Stimulated activated CD4-positive, alpha-beta T cell treated with anti-CD3 and anti-CD28 coated beads, Interleukin-1b, Interleukin-23, amount 100 ng/mL, for 1 hour (primary cell): Measurements from ENCODE around the gene PPP1R8.
"Not testable (repeated sequence)": the region's sequence is repeated elsewhere in the genome, so short reads cannot be mapped to it uniquely, and the experiment has no call there.

Experiments
- DNase-seq, 2 donors: peaks; one replicate each; pipeline ENCODE4 v3.0.0-alpha.2; 2020; ENCODE audit warnings: low read depth in 2 of 2

The PPP1R8 gene

GRCh38 chr1:27832762-27833161 is 2.2 kb downstream of the PPP1R8 start:
- no peak for DNase-seq

GRCh38 chr1:27833470-27833869 is 2.9 kb downstream of the PPP1R8 start:
- no peak for DNase-seq

DNA sequence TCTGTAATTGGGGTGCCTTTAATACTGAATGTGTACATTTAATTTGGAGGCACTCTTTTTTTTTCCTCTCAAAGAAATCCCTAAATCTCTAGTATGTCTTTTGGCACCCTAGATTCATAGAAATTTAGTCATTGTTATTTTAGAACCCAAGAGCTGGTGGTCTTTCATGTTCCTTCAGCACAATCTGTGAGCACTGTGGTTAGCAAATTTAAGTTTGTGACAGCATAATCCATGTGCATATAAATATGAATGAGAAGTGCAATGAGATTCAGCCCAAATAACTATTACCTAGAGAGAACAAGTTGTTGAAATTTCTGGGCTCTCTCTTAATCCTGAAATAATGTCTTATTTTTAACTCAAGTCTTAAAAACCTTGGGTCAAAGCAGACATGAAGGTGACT is 4.5 kb downstream of the PPP1R8 start:
- no peak for DNase-seq

- DNase-seq = no peak
Observed at GRCh38 chr1:27835501-27835900, 4.9 kb downstream of the PPP1R8 start.

GRCh38 chr1:27849951-27850350 is 19.4 kb downstream of the PPP1R8 start:
- DNase-seq = no peak

DNA sequence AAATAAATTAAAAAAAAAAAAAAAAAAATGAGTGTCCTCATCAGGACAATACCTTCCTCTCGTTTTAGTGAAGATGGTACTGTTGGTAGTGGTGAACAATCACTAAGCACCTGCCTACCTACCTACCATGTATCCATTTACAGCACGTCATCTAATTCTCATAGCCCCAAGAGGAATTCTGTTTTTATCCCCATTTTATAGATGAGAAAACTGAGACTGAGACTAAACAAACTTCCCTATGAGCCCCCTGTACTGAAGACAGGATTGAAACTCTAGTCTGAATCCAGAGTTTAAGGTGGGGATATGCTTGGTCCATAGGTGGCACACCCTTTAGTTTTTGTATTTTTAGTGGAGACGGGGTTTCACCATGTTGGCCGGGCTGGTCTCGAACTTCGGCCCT is 24.5 kb downstream of the PPP1R8 start:
- no peak for DNase-seq

DNA sequence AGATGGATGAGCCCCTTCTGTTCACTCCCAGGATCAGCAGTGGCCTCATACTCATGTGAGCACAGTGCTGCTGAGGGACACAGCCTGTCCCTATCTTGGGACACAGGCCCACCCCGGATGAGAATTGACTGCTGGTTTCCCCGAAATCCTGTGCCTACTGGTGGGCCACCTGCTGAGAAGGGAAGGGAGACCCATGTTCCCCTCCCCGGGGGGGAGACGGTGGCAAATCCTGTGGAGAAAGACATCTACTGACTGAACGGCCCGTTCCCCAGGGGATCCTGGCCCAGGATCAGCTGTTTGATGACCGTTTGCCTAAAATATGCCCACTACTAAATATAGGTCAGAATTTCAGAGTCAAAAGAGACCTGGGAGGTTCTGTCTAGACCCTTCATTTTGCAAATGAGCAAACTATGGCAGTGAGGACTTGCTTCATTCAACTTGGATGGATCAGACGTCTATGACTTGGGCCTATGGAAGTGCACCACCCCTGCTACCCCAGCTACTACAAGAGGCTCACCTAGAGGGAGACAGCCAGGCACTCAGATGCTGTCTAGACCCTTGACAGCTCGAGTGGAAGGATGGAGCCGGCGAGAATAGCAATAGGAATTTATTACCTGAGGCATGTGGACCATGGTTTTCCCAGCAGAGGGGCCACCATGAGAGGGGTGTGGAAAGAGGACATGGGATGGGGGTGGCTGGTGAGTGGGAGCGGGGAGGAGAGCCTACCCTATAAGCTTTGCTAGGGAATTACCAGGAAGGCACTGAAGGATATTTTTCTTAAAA is 26.2 kb downstream of the PPP1R8 start:
- no peak for DNase-seq

- DNase-seq = not testable (repeated sequence)
Observed at GRCh38 chr1:27857552-27857951, 27.0 kb downstream of the PPP1R8 start.

DNA sequence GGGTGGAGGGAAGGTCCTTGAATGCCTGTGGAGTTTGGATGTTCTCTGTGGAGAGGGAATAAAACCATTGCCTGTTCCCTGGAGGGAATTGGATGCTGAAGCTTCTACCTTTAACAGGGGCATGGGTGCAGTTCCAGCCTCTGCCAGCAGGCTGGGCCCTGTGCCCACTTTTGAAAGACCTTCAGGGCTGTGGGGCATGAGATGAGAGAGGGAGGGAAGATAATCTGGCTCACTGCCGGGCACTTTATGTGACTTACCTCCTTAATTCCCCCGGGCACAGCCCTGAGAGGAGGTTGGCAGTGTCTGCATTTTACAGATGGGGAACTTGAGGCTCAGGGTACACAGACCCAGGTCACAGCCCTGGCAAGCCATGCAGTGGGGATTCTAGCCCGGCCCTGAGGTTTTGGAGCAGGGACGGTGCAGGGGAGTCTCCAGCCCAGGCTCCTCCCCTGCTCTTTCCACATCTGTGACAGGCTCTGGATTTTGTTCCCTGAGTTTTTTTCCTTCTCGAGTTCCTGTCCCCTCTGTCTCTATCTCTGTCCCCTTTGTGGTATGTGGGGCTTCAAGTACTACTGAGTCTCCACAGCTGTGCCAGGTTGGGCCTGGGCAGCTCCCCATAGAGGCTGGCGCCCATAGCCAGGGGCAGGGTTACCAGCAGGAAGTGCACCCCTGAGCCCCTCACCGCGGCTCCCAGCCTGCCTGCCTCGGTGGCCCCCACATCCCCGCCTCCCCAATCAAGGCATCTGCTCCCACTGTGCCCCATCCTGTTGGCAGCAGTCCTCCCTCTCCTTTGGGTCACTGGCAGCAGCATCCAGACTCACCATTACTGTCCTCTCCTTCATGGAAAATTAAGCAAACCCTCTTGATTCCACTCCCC is 27.7 kb downstream of the PPP1R8 start:
- DNase-seq = peak; percentile 68 to 82

- DNase-seq = no peak
Observed at GRCh38 chr1:27858949-27859576, 28.5 kb downstream of the PPP1R8 start.

DNA sequence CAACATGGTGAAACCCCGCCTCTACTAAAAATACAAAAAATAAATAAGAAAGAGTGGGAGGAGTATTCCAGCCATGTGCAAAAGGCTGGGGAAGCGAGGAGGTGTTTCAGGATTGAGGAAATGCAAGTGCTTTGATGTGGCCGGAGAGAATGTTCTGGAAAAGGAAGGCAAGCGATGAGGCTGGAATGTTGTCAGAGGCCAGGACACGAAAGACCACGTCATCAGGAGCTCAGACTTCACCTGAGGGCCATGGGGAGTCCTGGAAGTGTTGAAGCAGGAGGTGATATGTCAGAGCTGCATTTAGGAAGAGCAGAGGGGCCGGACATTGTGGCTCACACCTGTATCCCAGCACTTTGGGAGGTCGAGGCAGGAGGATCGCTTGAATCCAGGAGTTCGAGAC is 30.9 kb downstream of the PPP1R8 start:
- DNase-seq = no peak

DNA sequence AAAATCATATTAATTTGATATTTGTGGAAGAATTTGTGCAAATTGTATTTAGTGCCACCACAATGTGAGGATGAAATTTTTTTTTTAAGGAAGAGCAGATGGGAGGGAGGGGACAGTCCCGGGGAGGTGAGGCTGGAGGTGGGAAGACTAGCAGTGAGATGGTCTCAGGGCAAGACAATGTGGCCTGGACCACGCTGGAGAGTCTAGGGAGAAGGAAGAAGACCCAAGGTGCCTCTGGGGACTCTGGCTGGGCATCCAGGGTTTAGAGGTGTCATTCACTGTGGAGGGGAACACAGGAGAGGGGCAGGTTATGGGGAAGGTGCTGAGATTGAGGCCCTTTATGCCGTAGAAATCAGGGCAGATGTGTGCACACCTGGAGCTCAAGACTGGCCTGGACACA is 31.4 kb downstream of the PPP1R8 start:
- DNase-seq = no peak

DNA sequence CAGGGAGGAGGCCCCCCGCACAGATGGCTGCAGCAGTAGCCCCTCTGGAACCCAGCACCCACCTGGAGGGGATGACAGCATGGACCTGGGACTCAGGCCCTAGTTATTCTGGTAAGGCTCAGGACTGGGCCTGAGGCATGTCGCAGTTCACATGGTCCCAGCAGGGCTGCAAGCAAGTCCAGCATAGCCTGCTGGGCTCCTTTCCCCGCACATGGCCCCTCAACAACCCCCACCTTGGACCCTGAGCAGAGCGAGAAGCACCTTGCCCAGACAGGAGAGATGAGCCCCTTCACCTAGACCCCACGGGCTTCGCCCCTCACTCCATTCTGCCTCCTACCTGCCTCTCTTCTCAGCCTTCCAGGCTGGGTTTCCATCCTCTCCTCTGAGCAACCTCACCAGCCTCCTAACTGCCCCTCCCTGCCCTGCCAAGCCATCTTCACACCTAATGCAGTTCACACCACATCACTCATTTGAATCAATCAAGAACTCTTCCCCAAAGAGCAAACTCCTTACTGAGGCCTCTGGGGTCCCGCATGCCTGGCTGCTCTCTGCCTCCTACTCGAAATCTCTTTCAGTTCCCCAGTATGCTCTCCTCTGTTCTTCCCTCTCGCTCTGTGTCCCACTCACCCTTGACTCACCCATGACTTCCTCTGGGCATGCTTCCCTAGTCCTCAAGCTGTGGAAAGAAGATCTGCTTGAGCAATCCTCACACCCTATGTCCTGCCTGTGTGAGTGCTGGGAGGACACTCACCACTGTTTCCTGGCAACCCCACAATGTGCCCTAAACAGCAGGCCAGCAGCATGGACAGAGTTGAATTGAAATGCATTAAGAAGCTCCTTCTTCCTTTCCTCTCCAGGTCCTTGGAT is 32.3 kb downstream of the PPP1R8 start:
- DNase-seq = no peak

DNA sequence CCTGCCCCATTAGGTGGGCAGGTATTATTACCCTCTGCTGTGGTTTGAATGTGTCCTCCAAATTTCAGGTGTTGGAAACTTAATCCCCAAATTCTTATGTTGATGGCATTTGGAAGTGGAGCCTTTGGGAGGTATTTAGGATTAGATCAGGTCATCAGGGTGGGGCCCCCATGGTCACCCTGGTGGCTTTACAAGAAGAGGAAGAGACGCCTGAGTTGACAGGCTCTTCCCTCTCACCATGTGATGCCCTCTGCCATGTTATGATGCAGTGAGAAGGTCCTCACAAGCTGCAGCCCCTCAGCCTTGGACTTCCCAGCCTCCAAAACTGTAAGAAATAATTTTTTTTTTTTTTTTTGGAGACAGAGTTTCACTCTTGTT is 32.9 kb downstream of the PPP1R8 start:
- no peak for DNase-seq

DNA sequence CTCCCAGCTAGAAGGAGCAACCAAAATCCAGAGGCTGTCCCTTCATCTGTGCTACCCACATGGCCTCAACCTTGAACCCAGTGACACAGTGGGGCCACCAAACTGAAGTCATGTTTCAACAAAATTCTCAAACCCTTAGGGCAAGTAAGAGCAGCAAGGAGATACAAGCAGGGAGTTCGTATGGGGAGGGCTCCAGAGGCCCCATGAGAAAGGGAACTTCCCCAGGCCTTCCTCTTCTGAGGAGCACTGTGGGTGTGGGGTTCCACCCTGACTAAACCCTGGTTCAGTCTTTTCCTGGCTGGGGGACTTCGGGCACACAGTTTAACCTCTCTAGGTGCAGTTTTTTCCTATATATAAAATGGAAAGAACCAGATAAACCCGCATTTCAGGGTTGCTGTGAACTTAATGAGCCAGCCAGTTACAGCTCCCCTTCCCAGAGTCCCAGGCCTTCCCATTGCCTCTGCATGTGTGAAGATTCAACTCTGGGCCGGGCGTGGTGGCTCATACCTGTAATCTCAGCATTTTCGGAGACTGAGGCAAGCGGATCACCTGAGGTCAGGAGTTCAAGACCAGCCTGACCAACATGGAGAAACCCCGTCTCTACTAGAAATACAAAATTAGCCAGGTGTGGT is 33.8 kb downstream of the PPP1R8 start:
- no peak for DNase-seq

DNA sequence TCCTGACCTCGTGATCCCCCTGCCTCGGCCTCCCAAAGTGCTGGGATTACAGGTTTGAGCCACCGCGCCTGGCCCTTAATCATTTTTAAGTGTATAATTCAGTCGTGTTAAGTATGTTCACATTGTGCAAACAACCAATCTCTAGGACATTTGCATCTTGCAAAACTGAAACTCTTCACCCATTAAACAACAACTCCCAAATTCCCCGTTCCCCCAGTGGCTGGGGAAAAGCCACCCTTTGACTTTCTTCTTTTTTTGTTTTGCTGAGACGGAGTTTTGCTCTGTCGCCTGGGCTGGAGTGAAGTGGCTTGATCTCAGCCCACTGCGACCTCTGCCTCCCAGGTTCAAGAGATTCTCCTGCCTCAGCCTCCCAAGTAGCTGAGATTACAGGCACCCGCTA is 35.2 kb downstream of the PPP1R8 start:
- DNase-seq = no peak

DNA sequence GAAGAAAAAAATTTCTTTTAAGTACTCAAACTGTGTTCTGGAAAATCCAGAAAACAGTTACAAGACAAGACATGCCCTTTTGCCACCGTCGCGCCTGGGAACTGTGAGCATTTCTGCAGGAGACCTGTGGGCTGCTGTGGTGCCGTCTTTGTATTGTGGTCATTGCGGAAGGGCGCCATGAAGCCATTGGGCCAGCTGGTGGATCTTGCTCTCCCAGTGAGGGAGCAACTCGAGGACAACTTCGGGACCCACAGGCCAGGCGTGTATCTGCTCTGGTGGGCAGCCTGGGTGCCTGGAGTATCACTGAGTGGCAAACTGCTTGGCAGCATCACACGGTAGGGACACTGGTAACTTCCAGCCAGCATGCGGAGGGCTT is 38.0 kb downstream of the PPP1R8 start:
- DNase-seq = no peak

- peak in 1 of 2 donors; percentile 41 for DNase-seq
Observed at GRCh38 chr1:27868932-27869718, 38.5 kb downstream of the PPP1R8 start.

DNA sequence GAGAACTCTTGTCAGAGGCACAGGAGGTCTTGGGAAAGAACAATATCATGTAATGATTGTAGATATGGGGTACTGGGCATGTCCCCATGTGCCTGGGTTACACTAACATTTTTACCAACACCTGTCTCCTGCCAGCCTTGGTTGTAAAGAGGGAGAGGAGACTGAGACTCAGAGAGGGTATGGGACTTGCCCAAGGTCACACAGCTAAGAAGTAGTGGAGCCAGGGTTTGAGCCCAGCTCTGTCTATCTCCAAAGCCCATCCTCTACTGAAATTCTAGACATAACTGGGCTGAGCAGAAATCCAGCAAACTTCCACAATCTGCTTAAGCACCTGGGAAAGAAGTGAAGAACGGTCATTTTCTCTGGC is 39.1 kb downstream of the PPP1R8 start:
- DNase-seq = no peak

GRCh38 chr1:27871076-27871475 is 40.5 kb downstream of the PPP1R8 start:
- DNase-seq = not testable (repeated sequence)
